A549 (cell line): Measurements from ENCODE around the gene CASK.

Experiments used
- POLR2A ChIP-seq: IDR thresholded peaks from 2 replicates; pipeline ENCODE4 v1.6.1; 2012; ENCODE audit warnings: mild to moderate bottlenecking, low read length
- TF ChIP-seq, protein P1 (sequence below): IDR thresholded peaks from 2 replicates; pipeline ENCODE4 v1.6.1; 2012

DNA sequence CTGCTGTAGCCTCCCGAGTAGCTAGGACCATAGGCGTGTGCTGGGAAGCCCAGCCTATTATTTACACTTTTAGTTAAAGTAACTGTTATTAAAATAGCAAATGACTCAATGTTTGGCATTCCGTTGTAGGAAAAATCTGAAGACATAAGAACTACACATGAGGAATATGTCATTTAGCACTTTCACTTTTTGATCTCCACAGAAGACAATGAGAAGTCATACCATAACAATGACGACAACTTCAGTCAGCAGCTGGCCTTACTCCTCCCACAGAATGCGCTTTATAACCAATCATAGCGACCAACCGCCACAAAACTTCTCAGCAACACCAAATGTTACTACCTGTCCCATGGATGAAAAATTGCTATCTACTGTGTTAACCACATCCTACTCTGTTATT lies 227.9 kb downstream of the CASK start:
- TF ChIP-seq, protein P1, sequence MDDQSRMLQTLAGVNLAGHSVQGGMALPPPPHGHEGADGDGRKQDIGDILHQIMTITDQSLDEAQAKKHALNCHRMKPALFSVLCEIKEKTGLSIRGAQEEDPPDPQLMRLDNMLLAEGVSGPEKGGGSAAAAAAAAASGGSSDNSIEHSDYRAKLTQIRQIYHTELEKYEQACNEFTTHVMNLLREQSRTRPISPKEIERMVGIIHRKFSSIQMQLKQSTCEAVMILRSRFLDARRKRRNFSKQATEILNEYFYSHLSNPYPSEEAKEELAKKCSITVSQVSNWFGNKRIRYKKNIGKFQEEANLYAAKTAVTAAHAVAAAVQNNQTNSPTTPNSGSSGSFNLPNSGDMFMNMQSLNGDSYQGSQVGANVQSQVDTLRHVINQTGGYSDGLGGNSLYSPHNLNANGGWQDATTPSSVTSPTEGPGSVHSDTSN, result no peak
- no peak for TF ChIP-seq POLR2A
